Vagina (tissue), 2 donors: ENCODE data around the gene DLG2.

Source experiments
- POLR2A ChIP-seq, 2 donors: fragments of 450-650 bp; IDR thresholded peaks; one replicate each; pipeline ENCODE4 v1.6.1; 2017; ENCODE audit warnings: antibody characterized with exemption in 2 of 2, mild to moderate bottlenecking in 2 of 2, moderate library complexity in 2 of 2
- POLR2AphosphoS5 ChIP-seq, 2 donors: sonication (generic); formaldehyde crosslinking; IDR thresholded peaks; one replicate each; pipeline ENCODE4 v1.9.0; 2017; ENCODE audit warnings: antibody characterized with exemption in 2 of 2, mild to moderate bottlenecking in 2 of 2, low read depth in 1 of 2; ENCODE audit not compliant: insufficient read depth in 1 of 2
- TF ChIP-seq, protein P1 (sequence below), 3 experiments: fragments of 450-650 bp in 2 of 3; fragments of 200-600 bp in 1 of 3; sonication (generic) in 1 of 3; IDR thresholded peaks; one replicate each; pipeline ENCODE4 v1.5.1; 2017 to 2019; ENCODE audit warnings: antibody characterized with exemption in 3 of 3, mild to moderate bottlenecking in 2 of 3, moderate library complexity in 2 of 3

DNA sequence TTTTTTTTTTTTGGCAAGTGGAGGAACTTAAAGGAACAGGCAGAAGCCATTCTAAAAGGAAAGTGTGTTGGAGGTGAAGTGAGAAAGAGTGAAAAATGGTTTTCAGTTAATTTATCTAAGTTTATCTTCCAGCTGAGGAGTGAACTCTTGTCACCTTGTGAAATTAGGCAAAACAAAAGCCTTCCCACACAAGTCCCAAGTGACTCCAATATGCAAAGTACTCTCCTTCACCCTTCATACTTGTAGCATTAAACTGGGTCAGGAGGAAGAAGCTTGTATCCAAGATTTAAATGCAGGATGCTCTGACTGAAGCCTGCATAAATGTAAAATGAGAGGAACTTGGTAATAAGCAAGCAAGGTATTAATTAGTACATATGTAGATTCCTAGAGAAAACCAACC, 796.8 kb downstream of the DLG2 start:
- TF ChIP-seq, protein P1, sequence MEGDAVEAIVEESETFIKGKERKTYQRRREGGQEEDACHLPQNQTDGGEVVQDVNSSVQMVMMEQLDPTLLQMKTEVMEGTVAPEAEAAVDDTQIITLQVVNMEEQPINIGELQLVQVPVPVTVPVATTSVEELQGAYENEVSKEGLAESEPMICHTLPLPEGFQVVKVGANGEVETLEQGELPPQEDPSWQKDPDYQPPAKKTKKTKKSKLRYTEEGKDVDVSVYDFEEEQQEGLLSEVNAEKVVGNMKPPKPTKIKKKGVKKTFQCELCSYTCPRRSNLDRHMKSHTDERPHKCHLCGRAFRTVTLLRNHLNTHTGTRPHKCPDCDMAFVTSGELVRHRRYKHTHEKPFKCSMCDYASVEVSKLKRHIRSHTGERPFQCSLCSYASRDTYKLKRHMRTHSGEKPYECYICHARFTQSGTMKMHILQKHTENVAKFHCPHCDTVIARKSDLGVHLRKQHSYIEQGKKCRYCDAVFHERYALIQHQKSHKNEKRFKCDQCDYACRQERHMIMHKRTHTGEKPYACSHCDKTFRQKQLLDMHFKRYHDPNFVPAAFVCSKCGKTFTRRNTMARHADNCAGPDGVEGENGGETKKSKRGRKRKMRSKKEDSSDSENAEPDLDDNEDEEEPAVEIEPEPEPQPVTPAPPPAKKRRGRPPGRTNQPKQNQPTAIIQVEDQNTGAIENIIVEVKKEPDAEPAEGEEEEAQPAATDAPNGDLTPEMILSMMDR (IDR thresholded peaks at IDR 0.05): no peak
- TF ChIP-seq POLR2A (IDR thresholded peaks at IDR 0.05): no peak
- no peak for TF ChIP-seq POLR2AphosphoS5 (IDR thresholded peaks at IDR 0.05; ENCODE audit: insufficient read depth in 1 of 2, low read depth in 1 of 2)
